Dendritic cell treated with granulocyte-macrophage colony-stimulating factor and Interleukin-4, amounts not matched to agents 40 ng/mL and 50 ng/mL, for 4 days (primary cell): ENCODE results near the gene DCLK1.

Experiments
- H3K27ac Mint-ChIP-seq: one replicate; pipeline ENCODE4 v1.8.0; 2022; ENCODE audit warnings: mild to moderate bottlenecking, mixed read lengths
- H3K27me3 Mint-ChIP-seq: one replicate; pipeline ENCODE4 v1.8.0; 2022; ENCODE audit warnings: mild to moderate bottlenecking, mixed read lengths
- H3K36me3 Mint-ChIP-seq: one replicate; pipeline ENCODE4 v1.8.0; 2022; ENCODE audit warnings: low read depth, mixed read lengths
- H3K4me1 Mint-ChIP-seq: one replicate; pipeline ENCODE4 v1.8.0; 2022; ENCODE audit warnings: low read depth, mixed read lengths
- H3K4me3 Mint-ChIP-seq: one replicate; pipeline ENCODE4 v1.8.0; 2022; ENCODE audit warnings: mild to moderate bottlenecking, moderate library complexity, mixed read lengths
- H3K9me3 Mint-ChIP-seq: one replicate; pipeline ENCODE4 v1.8.0; 2022; ENCODE audit warnings: mixed read lengths
- intact Hi-C: fragments of 100-400 bp; cut with micrococcal nuclease; formaldehyde crosslinking; loops from one replicate; pipeline ENCODE4 v1.15.0; 2022

The DCLK1 gene

GRCh38 chr13:35833608-35834275 lies 297.4 kb downstream of the DCLK1 start:
- Mint-ChIP-seq H3K9me3 (no peaks in the 10 kb centered on the region), H3K27ac (no peak overlapping the region), H3K4me3 (no peak overlapping the region), H3K36me3 (no peaks in the 10 kb centered on the region), H3K27me3 (no peaks in the 10 kb centered on the region), H3K4me1 (no peaks in the 10 kb centered on the region)
- intact Hi-C loops = no loop called here

GRCh38 chr13:35833031-35833430 lies 298.2 kb downstream of the DCLK1 start:
- intact Hi-C loops = no loop called here
- Mint-ChIP-seq H3K36me3 (no peaks in the 10 kb centered on the region), H3K27me3 (no peaks in the 10 kb centered on the region), H3K9me3 (no peaks in the 10 kb centered on the region), H3K27ac (no peak overlapping the region), H3K4me3 (no peak overlapping the region), H3K4me1 (no peaks in the 10 kb centered on the region)

- H3K36me3 Mint-ChIP-seq = no peaks in the 10 kb centered on the region
- intact Hi-C loops = no loop called here
- H3K9me3 Mint-ChIP-seq = no peaks in the 10 kb centered on the region
- no peak overlapping the region for H3K4me3 Mint-ChIP-seq
- no peaks in the 10 kb centered on the region for H3K4me1 Mint-ChIP-seq
- no peaks in the 10 kb centered on the region for H3K27me3 Mint-ChIP-seq
- no peak overlapping the region for H3K27ac Mint-ChIP-seq
Observed at GRCh38 chr13:35832551-35832950, 298.6 kb downstream of the DCLK1 start.

GRCh38 chr13:35830850-35831450 lies 300.2 kb downstream of the DCLK1 start:
- Mint-ChIP-seq H3K4me1 (no peaks in the 10 kb centered on the region), H3K27ac (no peak overlapping the region), H3K4me3 (no peak overlapping the region), H3K9me3 (no peaks in the 10 kb centered on the region), H3K27me3 (no peaks in the 10 kb centered on the region), H3K36me3 (no peaks in the 10 kb centered on the region)
- intact Hi-C loops = no loop called here

GRCh38 chr13:35826626-35827254 lies 304.4 kb downstream of the DCLK1 start:
- H3K36me3 Mint-ChIP-seq = no peaks in the 10 kb centered on the region
- intact Hi-C loops = no loop called here
- no peaks in the 10 kb centered on the region for H3K9me3 Mint-ChIP-seq
- H3K27ac Mint-ChIP-seq = no peak overlapping the region
- H3K4me1 Mint-ChIP-seq = no peaks in the 10 kb centered on the region
- no peaks in the 10 kb centered on the region for H3K27me3 Mint-ChIP-seq
- H3K4me3 Mint-ChIP-seq = no peak overlapping the region

- Mint-ChIP-seq H3K9me3 (no peaks in the 10 kb centered on the region), H3K27ac (no peak overlapping the region), H3K36me3 (no peaks in the 10 kb centered on the region), H3K4me1 (no peaks in the 10 kb centered on the region), H3K27me3 (no peaks in the 10 kb centered on the region), H3K4me3 (no peak overlapping the region)
- intact Hi-C loops = no loop called here
Observed at GRCh38 chr13:35824825-35825224, 306.4 kb downstream of the DCLK1 start.

- no peak overlapping the region for H3K27ac Mint-ChIP-seq
- no peaks in the 10 kb centered on the region for H3K4me1 Mint-ChIP-seq
- no peak overlapping the region for H3K4me3 Mint-ChIP-seq
- intact Hi-C loops = no loop called here
- H3K36me3 Mint-ChIP-seq = no peaks in the 10 kb centered on the region
- no peaks in the 10 kb centered on the region for H3K9me3 Mint-ChIP-seq
- no peaks in the 10 kb centered on the region for H3K27me3 Mint-ChIP-seq
Observed at GRCh38 chr13:35824395-35824794, 306.8 kb downstream of the DCLK1 start.

GRCh38 chr13:35822666-35823065 lies 308.5 kb downstream of the DCLK1 start:
- Mint-ChIP-seq H3K9me3 (no peaks in the 10 kb centered on the region), H3K4me3 (no peak overlapping the region), H3K36me3 (no peaks in the 10 kb centered on the region), H3K4me1 (no peaks in the 10 kb centered on the region), H3K27me3 (no peaks in the 10 kb centered on the region), H3K27ac (no peak overlapping the region)
- intact Hi-C loops = no loop called here

GRCh38 chr13:35818633-35819067 lies 312.5 kb downstream of the DCLK1 start:
- H3K36me3 Mint-ChIP-seq = no peaks in the 10 kb centered on the region
- intact Hi-C loops = no loop called here

GRCh38 chr13:35817642-35818607 lies 313.3 kb downstream of the DCLK1 start:
- intact Hi-C loops = no loop called here
- Mint-ChIP-seq H3K9me3 (no peaks in the 10 kb centered on the region), H3K4me3 (no peak overlapping the region), H3K4me1 (no peaks in the 10 kb centered on the region), H3K27ac (no peak overlapping the region), H3K36me3 (no peaks in the 10 kb centered on the region), H3K27me3 (no peaks in the 10 kb centered on the region)

More at GRCh38 chr13:35818633-35819067, 312.5 kb downstream of the DCLK1 start:
- H3K4me3 Mint-ChIP-seq = no peak overlapping the region
- H3K27me3 Mint-ChIP-seq = no peaks in the 10 kb centered on the region
- H3K9me3 Mint-ChIP-seq = no peaks in the 10 kb centered on the region
- H3K27ac Mint-ChIP-seq = no peak overlapping the region
- no peaks in the 10 kb centered on the region for H3K4me1 Mint-ChIP-seq

- H3K36me3 Mint-ChIP-seq = no peaks in the 10 kb centered on the region
- H3K4me3 Mint-ChIP-seq = no peak overlapping the region
- no peaks in the 10 kb centered on the region for H3K9me3 Mint-ChIP-seq
- intact Hi-C loops = no loop called here
- no peak overlapping the region for H3K27ac Mint-ChIP-seq
- H3K27me3 Mint-ChIP-seq = peaks cover 3% of the 10 kb centered on the region
- no peaks in the 10 kb centered on the region for H3K4me1 Mint-ChIP-seq
Observed at GRCh38 chr13:35814605-35815011, 316.6 kb downstream of the DCLK1 start.

GRCh38 chr13:35812736-35813135 lies 318.4 kb downstream of the DCLK1 start:
- peaks cover 3% of the 10 kb centered on the region for H3K27me3 Mint-ChIP-seq
- no peaks in the 10 kb centered on the region for H3K36me3 Mint-ChIP-seq
- no peak overlapping the region for H3K4me3 Mint-ChIP-seq
- H3K9me3 Mint-ChIP-seq = no peaks in the 10 kb centered on the region
- intact Hi-C loops = no loop called here
- H3K27ac Mint-ChIP-seq = no peak overlapping the region
- no peaks in the 10 kb centered on the region for H3K4me1 Mint-ChIP-seq

GRCh38 chr13:35810321-35810720 lies 320.9 kb downstream of the DCLK1 start:
- H3K9me3 Mint-ChIP-seq = no peaks in the 10 kb centered on the region
- no peaks in the 10 kb centered on the region for H3K36me3 Mint-ChIP-seq
- no peak overlapping the region for H3K4me3 Mint-ChIP-seq
- intact Hi-C loops = no loop called here
- no peak overlapping the region for H3K27ac Mint-ChIP-seq
- H3K27me3 Mint-ChIP-seq = peaks cover 3% of the 10 kb centered on the region
- H3K4me1 Mint-ChIP-seq = no peaks in the 10 kb centered on the region

GRCh38 chr13:35808846-35809245 lies 322.3 kb downstream of the DCLK1 start:
- no peaks in the 10 kb centered on the region for H3K4me1 Mint-ChIP-seq
- H3K9me3 Mint-ChIP-seq = no peaks in the 10 kb centered on the region
- H3K36me3 Mint-ChIP-seq = no peaks in the 10 kb centered on the region
- no peak overlapping the region for H3K4me3 Mint-ChIP-seq
- no peak overlapping the region for H3K27ac Mint-ChIP-seq
- H3K27me3 Mint-ChIP-seq = peaks cover 3% of the 10 kb centered on the region
- intact Hi-C loops = no loop called here
